ENCODE data around the gene LARP4B. TPM values are rescaled to one million over a fixed set of nuclear protein-coding genes. Genes with fewer than 3 reads are reported as not detected.

The LARP4B gene
- total RNA-seq, 2 experiments from 2014 or later: 64.8 to 143 TPM

DNA sequence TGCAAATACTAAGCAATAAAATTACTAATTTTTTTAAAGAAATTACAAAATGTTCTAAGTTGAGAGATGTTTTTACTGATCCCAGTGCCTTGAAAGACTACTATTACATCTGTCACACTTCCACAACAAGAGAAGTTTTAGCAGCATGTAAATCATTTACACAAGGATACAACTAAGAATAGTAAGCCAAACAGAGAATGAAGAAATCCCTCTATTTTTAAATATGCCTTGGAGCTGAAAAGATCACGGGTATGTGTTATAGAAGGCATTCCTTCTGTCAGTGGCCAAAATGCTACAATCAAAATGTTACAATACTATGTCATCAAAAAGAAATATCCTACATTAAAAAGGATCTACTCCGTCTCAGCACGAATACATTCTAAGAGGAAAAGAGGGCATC, 52.6 kb downstream of the LARP4B start:
- BruUV-seq (replicated peaks): no TSS peak
- Histone ChIP-seq H3K79me2 (ENCODE audit: insufficient read depth, low read depth, low read length) (peaks cover 26% of the 10 kb centered on the region; the same call in 1 of the 2 replicates), H4K20me1 (ENCODE audit: insufficient read depth, low read length) (0 out of 2 replicates have a peak, but pooled peaks cover 3% of the 10 kb centered on the region), H2AFZ (ENCODE audit: low read length) (no peak overlapping the region), H3K9me3 (ENCODE audit: low read length) (no peaks in the 10 kb centered on the region), H3K4me2 (ENCODE audit: low read length) (no peak overlapping the region), H3K4me3 (ENCODE audit: low read depth, low read length, poor library complexity, severe bottlenecking) (no peak overlapping the region), H3K36me3 (ENCODE audit: insufficient read depth, low read length) (peaks cover 94% of the 10 kb centered on the region), H3K27ac (ENCODE audit: low read depth, low read length, poor library complexity, severe bottlenecking) (no peak overlapping the region), H3K4me1 (ENCODE audit: insufficient read depth, low read length, poor library complexity, severe bottlenecking) (no peaks in the 10 kb centered on the region), H3K9me2 (ENCODE audit: insufficient read depth, low read length) (no peaks in the 10 kb centered on the region)
- ChIA-PET CTCF (ENCODE audit: unreplicated experiment) (no interaction called here), POLR2A (no interaction called here)
- intact Hi-C loops (cut with micrococcal nuclease; ENCODE audit: unreplicated experiment): no loop called here
- no peak for DNase-seq (ENCODE audit: low spot score)
- no peak for TF ChIP-seq EZH2phosphoT487 (IDR thresholded peaks at IDR 0.05; ENCODE audit: borderline replicate concordance, low read depth, low read length)
- TF ChIP-seq, protein P1, sequence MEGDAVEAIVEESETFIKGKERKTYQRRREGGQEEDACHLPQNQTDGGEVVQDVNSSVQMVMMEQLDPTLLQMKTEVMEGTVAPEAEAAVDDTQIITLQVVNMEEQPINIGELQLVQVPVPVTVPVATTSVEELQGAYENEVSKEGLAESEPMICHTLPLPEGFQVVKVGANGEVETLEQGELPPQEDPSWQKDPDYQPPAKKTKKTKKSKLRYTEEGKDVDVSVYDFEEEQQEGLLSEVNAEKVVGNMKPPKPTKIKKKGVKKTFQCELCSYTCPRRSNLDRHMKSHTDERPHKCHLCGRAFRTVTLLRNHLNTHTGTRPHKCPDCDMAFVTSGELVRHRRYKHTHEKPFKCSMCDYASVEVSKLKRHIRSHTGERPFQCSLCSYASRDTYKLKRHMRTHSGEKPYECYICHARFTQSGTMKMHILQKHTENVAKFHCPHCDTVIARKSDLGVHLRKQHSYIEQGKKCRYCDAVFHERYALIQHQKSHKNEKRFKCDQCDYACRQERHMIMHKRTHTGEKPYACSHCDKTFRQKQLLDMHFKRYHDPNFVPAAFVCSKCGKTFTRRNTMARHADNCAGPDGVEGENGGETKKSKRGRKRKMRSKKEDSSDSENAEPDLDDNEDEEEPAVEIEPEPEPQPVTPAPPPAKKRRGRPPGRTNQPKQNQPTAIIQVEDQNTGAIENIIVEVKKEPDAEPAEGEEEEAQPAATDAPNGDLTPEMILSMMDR (conservative IDR thresholded peaks at IDR 0.05; ENCODE audit: low read length): no peak

DNA sequence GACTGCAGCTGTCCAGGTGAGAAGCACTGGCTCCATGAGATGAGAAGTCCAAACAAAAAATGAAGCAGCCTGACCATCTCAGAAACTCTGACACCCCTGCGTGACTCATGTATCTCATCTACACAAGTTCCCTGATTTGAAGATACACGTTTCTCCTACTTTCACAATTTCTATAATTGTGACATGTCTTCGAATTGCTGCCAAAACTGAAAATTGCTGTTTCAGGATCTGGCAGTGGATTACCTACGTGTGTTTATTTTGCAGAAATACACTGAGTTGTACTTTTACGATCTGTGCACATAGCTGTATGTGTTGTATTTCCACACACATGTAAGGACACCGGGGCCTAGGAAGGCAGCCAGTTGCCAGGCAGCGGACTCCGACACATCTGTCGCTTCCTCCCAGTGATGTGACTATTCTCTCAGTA, 53.2 kb downstream of the LARP4B start:
- no peak overlapping the region for H3K4me3 ChIP-seq (ENCODE audit: low read depth, low read length, poor library complexity, severe bottlenecking)
- ChIA-PET POLR2A (no interaction called here), CTCF (ENCODE audit: unreplicated experiment) (no interaction called here)
- no peak overlapping the region for H3K4me2 ChIP-seq (ENCODE audit: low read length)
- no peak overlapping the region for H2AFZ ChIP-seq (ENCODE audit: low read length)
- intact Hi-C loops (cut with micrococcal nuclease; ENCODE audit: unreplicated experiment): no loop called here
- H3K9me2 ChIP-seq (ENCODE audit: insufficient read depth, low read length): no peaks in the 10 kb centered on the region
- no peak for TF ChIP-seq EZH2phosphoT487 (IDR thresholded peaks at IDR 0.05; ENCODE audit: borderline replicate concordance, low read depth, low read length)
- TF ChIP-seq, protein P1 (conservative IDR thresholded peaks at IDR 0.05; ENCODE audit: low read length): no peak
- no peaks in the 10 kb centered on the region for H3K4me1 ChIP-seq (ENCODE audit: insufficient read depth, low read length, poor library complexity, severe bottlenecking)
- no peak for DNase-seq (ENCODE audit: low spot score)
- H4K20me1 ChIP-seq (ENCODE audit: insufficient read depth, low read length): 0 out of 2 replicates have a peak, but pooled peaks cover 3% of the 10 kb centered on the region
- H3K79me2 ChIP-seq (ENCODE audit: insufficient read depth, low read depth, low read length): peaks cover 24% of the 10 kb centered on the region; the same call in 1 of the 2 replicates
- H3K27ac ChIP-seq (ENCODE audit: low read depth, low read length, poor library complexity, severe bottlenecking): no peak overlapping the region
- no TSS peak for BruUV-seq (replicated peaks)
- H3K36me3 ChIP-seq (ENCODE audit: insufficient read depth, low read length): peaks cover 94% of the 10 kb centered on the region
- no peaks in the 10 kb centered on the region for H3K9me3 ChIP-seq (ENCODE audit: low read length)

DNA sequence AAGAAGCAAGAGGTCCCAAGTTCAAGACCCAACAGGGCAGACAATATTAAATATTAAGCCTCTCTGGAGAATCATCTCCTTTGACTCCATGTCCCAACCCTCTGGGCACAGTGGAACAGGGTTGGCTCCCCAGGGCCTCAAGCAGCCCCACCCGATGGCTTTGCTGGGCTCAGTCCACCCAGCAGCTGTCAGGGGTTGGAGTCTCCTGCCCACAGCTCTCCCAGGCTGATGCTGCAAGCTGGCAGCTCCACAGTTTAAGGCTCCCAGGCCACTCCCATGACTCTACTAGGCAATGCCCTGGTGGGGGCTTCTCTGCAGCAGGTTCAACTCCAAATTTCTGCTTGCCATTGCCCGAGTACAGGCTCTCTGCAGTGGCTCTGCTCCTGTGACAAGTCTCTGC, 55.1 kb downstream of the LARP4B start:
- no peaks in the 10 kb centered on the region for H3K9me2 ChIP-seq (ENCODE audit: insufficient read depth, low read length)
- no peak overlapping the region for H2AFZ ChIP-seq (ENCODE audit: low read length)
- H3K79me2 ChIP-seq (ENCODE audit: insufficient read depth, low read depth, low read length): peaks cover 29% of the 10 kb centered on the region; the same call in 1 of the 2 replicates
- no peak overlapping the region for H3K27ac ChIP-seq (ENCODE audit: low read depth, low read length, poor library complexity, severe bottlenecking)
- no TSS peak for BruUV-seq (replicated peaks)
- no peak overlapping the region for H3K4me2 ChIP-seq (ENCODE audit: low read length)
- 0 out of 2 replicates have a peak, but pooled peaks cover 3% of the 10 kb centered on the region for H4K20me1 ChIP-seq (ENCODE audit: insufficient read depth, low read length)
- no peaks in the 10 kb centered on the region for H3K4me1 ChIP-seq (ENCODE audit: insufficient read depth, low read length, poor library complexity, severe bottlenecking)
- CTCF ChIA-PET (ENCODE audit: unreplicated experiment): no interaction called here
- H3K4me3 ChIP-seq (ENCODE audit: low read depth, low read length, poor library complexity, severe bottlenecking): no peak overlapping the region
- intact Hi-C loops (cut with micrococcal nuclease; ENCODE audit: unreplicated experiment): no loop called here
- POLR2A ChIA-PET: interaction anchor here (1.2 kb wide), 1 partner anchor 8 kb away, joined by 3 read pairs; no protein-coding TSS in a partner anchor
- no peaks in the 10 kb centered on the region for H3K9me3 ChIP-seq (ENCODE audit: low read length)
- H3K36me3 ChIP-seq (ENCODE audit: insufficient read depth, low read length): peaks cover 95% of the 10 kb centered on the region
- DNase-seq (ENCODE audit: low spot score): no peak
- TF ChIP-seq, protein P1 (conservative IDR thresholded peaks at IDR 0.05; ENCODE audit: low read length): no peak
- TF ChIP-seq EZH2phosphoT487 (IDR thresholded peaks at IDR 0.05; ENCODE audit: borderline replicate concordance, low read depth, low read length): no peak

All from OCI-LY7 (cell line).